NT2/D1 (cell line): ENCODE measurements around the gene UGGT1.

ENCODE experiments used
- SUZ12 ChIP-seq: IDR thresholded peaks from 2 replicates; pipeline ENCODE4 v1.6.1; 2011; ENCODE audit not compliant: insufficient read length, insufficient read depth; ENCODE audit errors: extremely low read depth
- YY1 ChIP-seq: IDR thresholded peaks from 2 replicates; pipeline ENCODE4 v1.6.1; 2011; ENCODE audit not compliant: insufficient read length, insufficient read depth

GRCh38 chr2:128041561-128041960 lies 49.4 kb upstream of the UGGT1 start:
- no peak for TF ChIP-seq YY1
- no peak for TF ChIP-seq SUZ12
